Hematopoietic multipotent progenitor cell treated with erythropoietin and hydrocortisone succinate and interleukin-3 and kit ligand, for 6 days (in vitro differentiated cells): ENCODE measurements around the gene IDE.
"Not testable (repeated sequence)": the region's sequence is repeated elsewhere in the genome, so short reads cannot be mapped to it uniquely, and the experiment has no call there.

Experiments
- DNase-seq: peaks from one replicate; pipeline ENCODE4 v3.0.0-alpha.2; 2015

IDE gene

DNA sequence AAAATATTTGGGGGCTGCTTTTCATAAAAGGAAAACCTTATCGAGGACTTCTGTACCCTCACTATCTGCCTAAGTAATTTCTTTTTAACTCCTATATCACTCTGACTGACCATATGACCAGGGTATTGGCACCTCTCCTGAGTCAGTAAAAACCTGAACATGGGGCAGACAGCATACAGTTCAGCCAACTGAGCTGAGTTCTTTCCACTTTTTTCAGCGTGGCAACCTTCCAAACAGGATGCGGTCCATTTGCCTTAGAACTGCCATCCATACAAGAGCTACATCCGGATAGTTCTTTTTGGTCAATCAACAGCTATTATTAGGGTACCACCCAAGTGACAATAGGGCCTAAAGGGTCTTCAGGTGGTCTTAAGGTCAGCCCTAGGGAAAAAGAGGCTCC, 160.4 kb downstream of the IDE start:
- DNase-seq = no peak

DNA sequence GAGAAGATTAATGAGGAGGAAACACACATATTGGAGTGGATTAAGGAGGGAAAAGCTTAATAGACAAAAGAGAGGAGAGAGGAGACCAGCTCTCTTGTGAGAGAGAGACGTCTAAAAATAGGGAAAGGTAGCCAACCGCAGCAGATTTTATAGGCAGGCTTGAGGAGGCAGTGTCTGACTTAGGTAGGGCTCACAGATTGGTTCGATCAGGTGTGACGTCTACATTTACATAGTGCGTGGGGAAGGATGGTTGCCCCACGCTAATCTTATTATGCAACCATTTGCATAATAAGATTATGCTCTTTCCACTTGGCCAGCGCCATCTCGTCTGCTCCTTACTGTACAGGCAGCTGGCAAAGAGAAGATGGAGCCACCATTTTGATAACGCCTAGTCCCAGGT, 160.9 kb downstream of the IDE start:
- DNase-seq = no peak

DNA sequence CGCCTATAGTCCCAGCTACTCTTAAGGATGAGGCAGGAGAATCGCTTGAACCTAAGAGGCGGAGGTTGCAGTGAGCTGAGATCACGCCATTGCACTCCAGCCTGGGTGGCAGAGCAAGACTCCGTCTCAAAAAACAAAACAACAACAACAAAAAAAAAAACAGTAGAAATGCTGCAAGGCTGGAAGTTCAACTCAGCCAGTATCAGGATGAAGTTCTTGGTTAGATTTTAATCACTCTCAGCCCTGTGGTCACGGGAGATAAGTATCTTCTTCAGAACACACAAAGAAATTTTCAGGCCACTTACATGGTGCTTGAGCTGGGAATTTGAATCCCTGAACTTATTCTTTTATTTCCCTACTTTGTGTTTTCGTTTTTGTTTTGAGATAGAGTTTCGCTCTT, 162.5 kb downstream of the IDE start:
- DNase-seq = peak; percentile 25

DNA sequence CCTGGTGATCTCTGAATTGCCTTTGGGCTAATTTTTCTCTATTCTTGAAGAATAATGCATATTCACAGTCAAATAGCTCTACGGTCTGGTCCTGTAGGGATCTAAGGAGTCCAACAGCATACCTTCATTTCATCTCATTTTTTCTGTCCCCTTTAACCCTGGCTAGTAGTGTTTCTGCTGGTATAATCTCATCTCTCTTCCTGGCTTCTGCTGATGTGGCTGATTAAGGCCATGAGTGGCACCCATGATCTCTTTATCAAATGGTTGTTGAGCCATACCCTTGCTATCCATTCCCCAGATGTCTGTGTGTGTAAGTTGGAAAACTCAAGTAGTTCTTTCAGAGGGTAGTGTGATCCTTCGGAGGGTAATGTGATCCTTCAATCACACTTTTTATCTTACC, 163.4 kb downstream of the IDE start:
- peak; percentile 27 for DNase-seq

DNA sequence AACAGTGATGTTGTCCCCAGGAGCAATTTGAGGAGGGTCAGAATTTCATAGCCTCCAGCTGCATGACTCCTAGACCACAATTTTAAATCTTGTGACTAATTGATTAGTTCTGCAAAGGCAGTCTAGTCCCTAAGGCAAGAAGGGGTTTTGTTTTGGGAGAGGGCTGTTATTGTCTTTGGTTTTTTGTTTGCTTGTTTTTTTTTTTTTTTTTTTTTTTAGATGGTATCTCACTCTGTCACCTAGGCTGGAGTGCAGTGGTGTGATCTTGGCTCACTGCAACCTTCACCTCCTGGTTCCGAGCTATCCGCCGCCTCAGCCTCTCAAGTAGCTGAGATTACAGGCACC, 165.9 kb downstream of the IDE start:
- no peak for DNase-seq

DNA sequence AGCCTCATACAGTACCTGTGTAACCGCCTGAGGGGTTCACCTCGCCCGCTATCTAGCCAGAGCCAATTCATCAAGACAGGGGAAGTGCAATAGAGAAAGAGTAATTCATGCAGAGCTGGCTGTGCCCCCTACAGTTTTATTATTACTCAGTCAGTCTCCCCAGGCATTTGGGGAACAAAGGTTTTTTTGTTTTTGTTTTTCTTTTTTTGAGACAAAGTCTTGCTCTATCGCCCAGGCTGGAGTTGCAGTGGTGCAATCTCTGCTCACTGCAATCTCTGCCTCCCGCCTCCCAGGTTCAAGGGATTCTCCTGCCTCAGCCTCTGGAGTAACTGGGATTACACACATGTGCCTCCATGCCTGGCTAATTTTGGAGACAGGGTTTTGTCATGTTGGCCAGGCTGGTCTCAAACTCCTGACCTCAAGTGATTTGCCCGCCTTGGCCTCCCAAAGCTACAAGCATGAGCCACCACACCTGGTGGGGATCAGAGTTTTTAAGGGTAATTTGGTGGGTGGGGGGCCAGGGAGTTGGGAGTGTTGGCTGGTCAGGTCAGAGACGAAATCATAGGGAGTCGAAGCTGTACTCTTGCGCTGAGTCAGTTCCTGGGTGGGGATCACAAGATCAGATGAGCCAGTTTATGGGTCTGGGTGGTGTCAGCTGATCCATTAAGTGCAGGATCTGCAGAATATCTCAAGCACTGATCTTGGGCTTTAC, 166.4 kb downstream of the IDE start:
- peak; percentile 27 for DNase-seq

DNA sequence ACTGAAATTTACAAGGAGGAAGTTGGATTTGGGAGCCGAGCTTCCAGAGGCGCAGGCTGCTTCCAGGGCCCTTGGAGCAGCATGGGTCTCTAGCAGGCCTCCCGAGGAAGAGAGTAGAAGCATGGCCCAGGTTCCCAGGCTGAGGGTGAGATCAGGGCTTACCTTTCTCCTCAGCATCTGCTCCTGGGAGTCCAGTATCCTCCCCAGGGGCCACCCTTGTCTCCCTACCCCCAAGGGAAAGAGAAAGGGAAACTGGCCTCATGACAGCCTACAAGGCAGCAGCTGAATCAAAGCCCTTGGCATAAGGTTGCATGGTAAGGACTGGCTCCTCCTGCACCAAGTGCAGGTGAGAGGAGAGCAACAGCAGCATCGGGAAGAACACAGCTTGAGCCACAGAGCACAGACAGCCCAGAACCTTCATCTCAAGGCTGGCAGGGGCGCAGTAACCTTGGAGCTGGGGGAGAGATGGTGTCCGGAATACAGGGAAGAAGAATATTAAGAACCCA, 168.4 kb downstream of the IDE start:
- no peak for DNase-seq

DNA sequence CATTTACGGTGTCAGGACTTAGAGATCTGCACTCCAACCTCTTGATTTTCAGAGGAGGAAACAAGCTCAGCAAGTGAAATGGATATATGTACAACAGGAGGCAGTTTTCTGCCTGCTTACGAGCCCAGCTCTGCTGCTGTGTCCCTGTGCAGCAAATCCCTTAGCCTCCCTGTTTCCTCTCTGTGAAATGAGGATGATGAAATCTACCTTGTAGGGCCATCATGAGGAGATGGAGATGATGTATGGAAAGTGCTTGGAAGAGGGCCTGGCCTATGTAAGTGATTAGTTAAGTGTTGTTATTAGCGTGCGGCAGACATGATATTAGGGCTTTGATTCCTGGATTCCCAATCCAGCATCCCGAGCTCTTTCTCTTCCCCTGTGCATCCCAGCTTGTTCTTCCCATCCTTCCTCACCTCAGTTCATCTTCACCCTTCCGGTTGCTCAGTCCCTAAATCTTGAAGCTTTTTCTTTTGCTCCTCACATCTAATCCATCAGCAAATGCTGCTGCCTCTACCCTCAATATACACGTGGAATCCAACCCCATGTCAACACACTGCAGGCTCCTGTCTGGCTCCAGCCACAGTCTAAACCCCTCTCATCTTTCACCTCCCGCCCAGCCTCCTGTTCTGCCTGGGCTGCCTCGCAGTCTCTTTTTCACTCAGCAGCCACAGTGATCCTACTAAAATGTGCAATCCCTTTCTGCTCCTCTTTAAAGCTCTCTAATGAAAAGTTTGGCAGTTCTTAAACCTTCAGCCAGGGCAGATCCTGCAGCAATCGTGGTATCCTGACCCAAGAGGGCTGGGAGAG, 169.1 kb downstream of the IDE start:
- DNase-seq = no peak

DNA sequence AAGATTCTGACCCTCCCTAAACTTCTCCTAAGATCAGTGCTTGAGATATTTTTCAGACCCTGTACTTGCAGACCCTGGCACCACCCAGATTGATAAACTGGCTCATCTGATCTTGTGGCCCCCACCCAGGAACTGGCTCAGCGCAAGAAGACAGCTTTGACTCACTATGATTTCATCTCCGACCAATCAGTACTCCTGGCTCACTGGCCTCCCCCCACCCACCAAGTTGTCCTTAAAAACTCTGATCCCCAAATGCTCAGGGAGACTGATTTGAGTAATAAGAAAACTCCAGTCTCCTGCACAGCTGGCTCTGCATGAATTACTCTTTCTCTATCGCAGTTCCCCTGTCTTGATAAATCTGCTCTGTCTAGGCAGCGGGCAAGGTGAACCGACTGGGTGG, 171.7 kb downstream of the IDE start:
- not testable (repeated sequence) for DNase-seq
